ENCODE data around the gene DPP4. TPM values are rescaled to one million over a fixed set of nuclear protein-coding genes. Genes with fewer than 3 reads are reported as not detected.

DPP4 gene
- total and polyA plus RNA-seq, 2 experiments from 2014 or later = 1.5 to 2.8 TPM

DNA sequence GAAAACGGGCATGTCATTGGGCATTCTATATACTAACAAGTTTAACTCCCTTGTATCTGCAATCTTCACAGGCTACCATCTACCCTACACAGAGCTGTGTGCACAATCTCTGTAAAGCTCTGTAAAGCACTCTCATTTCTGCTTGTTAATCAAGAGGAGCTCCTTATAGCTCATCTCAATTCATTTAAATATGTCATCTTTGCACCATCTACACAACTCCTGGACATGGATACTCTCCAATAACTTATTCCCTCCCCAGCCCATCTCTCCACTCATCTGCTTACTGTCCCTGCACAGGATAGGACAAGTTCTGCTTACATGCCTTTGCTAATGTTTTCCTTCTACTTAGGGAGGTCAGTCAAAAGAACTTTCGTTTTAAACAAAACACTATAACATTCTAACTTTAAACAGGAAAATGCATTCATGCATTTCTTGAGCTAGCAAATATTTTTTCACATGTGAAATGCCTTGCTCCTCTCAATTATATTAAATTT lies 61.4 kb downstream of the DPP4 start:
- Histone ChIP-seq H3K4me1 (ENCODE audit: insufficient read depth) (peaks cover 10% of the 10 kb centered on the region; the same call in 1 of the 2 replicates), H4K20me1 (replicated peaks; ENCODE audit: insufficient read depth) (no peaks in the 10 kb centered on the region), H3F3A (replicated peaks; ENCODE audit: low read depth) (no peaks in the 10 kb centered on the region), H3K9me2 (ENCODE audit: insufficient read depth) (no peaks in the 10 kb centered on the region), H3K4me3 (no peak overlapping the region), H3K27ac (ENCODE audit: low read depth) (no peak overlapping the region), H3K27me3 (ENCODE audit: insufficient read depth) (no peaks in the 10 kb centered on the region), H3K4me2 (no peak overlapping the region), H3K79me2 (replicated peaks; ENCODE audit: insufficient read depth) (no peaks in the 10 kb centered on the region), H3K36me3 (ENCODE audit: insufficient read depth) (no peaks in the 10 kb centered on the region), H2AFZ (no peak overlapping the region)
- Mint-ChIP-seq H3K9me3 (no peaks in the 10 kb centered on the region), H3K36me3 (ENCODE audit: low read depth) (no peaks in the 10 kb centered on the region), H3K27ac (no peak overlapping the region), H3K4me3 (no peak overlapping the region), H3K4me1 (peaks cover 31% of the 10 kb centered on the region), H3K27me3 (ENCODE audit: insufficient read depth, low read depth, poor library complexity) (no peaks in the 10 kb centered on the region)
- no peak for ATAC-seq
- no peak for DNase-seq (ENCODE audit: low spot score)
- TF ChIP-seq ETS1 (IDR thresholded peaks at IDR 0.05) (no peak), POLR2AphosphoS5 (IDR thresholded peaks at IDR 0.05; ENCODE audit: low read depth) (no peak), JUNB (IDR thresholded peaks at IDR 0.05; ENCODE audit: unreplicated experiment) (no peak), ZNF114 (CRISPR knock-in tag; IDR thresholded peaks at IDR 0.05) (no peak), CREB1 (CRISPR knock-in tag; IDR thresholded peaks at IDR 0.05; ENCODE audit: low read depth) (no peak), STAT1 (IDR thresholded peaks at IDR 0.05; ENCODE audit: unreplicated experiment) (no peak)

GRCh38 chr2:162011706-162012564 lies 62.1 kb downstream of the DPP4 start:
- Histone ChIP-seq H3K4me2 (no peak overlapping the region), H2AFZ (no peak overlapping the region), H3K36me3 (ENCODE audit: insufficient read depth) (no peaks in the 10 kb centered on the region), H3K4me1 (ENCODE audit: insufficient read depth) (peaks cover 10% of the 10 kb centered on the region; the same call in 1 of the 2 replicates), H3K4me3 (no peak overlapping the region), H3K27ac (ENCODE audit: low read depth) (no peak overlapping the region), H3K9me2 (ENCODE audit: insufficient read depth) (no peaks in the 10 kb centered on the region), H4K20me1 (replicated peaks; ENCODE audit: insufficient read depth) (no peaks in the 10 kb centered on the region), H3K79me2 (replicated peaks; ENCODE audit: insufficient read depth) (no peaks in the 10 kb centered on the region), H3F3A (replicated peaks; ENCODE audit: low read depth) (no peaks in the 10 kb centered on the region), H3K27me3 (ENCODE audit: insufficient read depth) (no peaks in the 10 kb centered on the region)
- H3K27ac Mint-ChIP-seq = no peak overlapping the region
- no peak overlapping the region for H3K4me3 Mint-ChIP-seq
- DNase-seq (ENCODE audit: low spot score) (no peak), ATAC-seq (no peak)
- no peaks in the 10 kb centered on the region for H3K36me3 Mint-ChIP-seq (ENCODE audit: low read depth)
- no peaks in the 10 kb centered on the region for H3K9me3 Mint-ChIP-seq
- peaks cover 31% of the 10 kb centered on the region for H3K4me1 Mint-ChIP-seq
- H3K27me3 Mint-ChIP-seq (ENCODE audit: insufficient read depth, low read depth, poor library complexity) = no peaks in the 10 kb centered on the region
- TF ChIP-seq ZNF114 (CRISPR knock-in tag; IDR thresholded peaks at IDR 0.05) = no peak
- no peak for TF ChIP-seq EZH2 (IDR thresholded peaks at IDR 0.05; ENCODE audit: low read depth, unreplicated experiment)
- TF ChIP-seq CREB1 (CRISPR knock-in tag; IDR thresholded peaks at IDR 0.05; ENCODE audit: low read depth) = no peak
- TF ChIP-seq ETS1 (IDR thresholded peaks at IDR 0.05) = no peak
- no peak for TF ChIP-seq ZNF331 (CRISPR knock-in tag; IDR thresholded peaks at IDR 0.05; ENCODE audit: low read depth)
- no peak for TF ChIP-seq ZNF462 (CRISPR knock-in tag; IDR thresholded peaks at IDR 0.05)
- no peak for TF ChIP-seq JUNB (IDR thresholded peaks at IDR 0.05; ENCODE audit: unreplicated experiment)

All from GM23338 (cell line).